Gastroesophageal sphincter (tissue), 4 donors: ENCODE measurements around the gene ERBB4. TPM values are rescaled to one million over a fixed set of nuclear protein-coding genes. Genes with fewer than 3 reads are reported as not detected.

Experiments
- ATAC-seq: fragments of 150-250 bp; one replicate; pipeline ENCODE4 v1.9.1; 2016; ENCODE audit warnings: mild to moderate bottlenecking, moderate library complexity
- H3K27ac ChIP-seq, 4 donors: fragments of 200-600 bp; sonication (generic) in 3 of 4; 1 replicate in 3 of 4; 2 replicates in 1 of 4; pipeline ENCODE4 v1.5.1; 2016 to 2019
- H3K27me3 ChIP-seq: fragments of 200-600 bp; sonication (generic); one replicate; pipeline ENCODE4 v1.5.1; 2019
- H3K36me3 ChIP-seq, 2 donors: fragments of 200-600 bp; sonication (generic); one replicate each; pipeline ENCODE4 v1.5.1; 2019; ENCODE audit warnings: control low read depth in 1 of 2
- H3K4me1 ChIP-seq, 3 donors: fragments of 200-600 bp; sonication (generic); 1 replicate in 2 of 3; 2 replicates in 1 of 3; pipeline ENCODE4 v1.5.1; 2016 to 2019; ENCODE audit warnings: control low read depth in 2 of 3
- H3K4me3 ChIP-seq, 2 donors: fragments of 200-600 bp; sonication (generic); one replicate each; pipeline ENCODE4 v1.5.1; 2019; ENCODE audit warnings: mild to moderate bottlenecking in 1 of 2, moderate library complexity in 1 of 2
- H3K9me3 ChIP-seq, 3 donors: fragments of 200-600 bp; sonication (generic); one replicate each; pipeline ENCODE4 v1.5.1; 2017 to 2019; ENCODE audit warnings: control low read depth in 2 of 3
- CTCF ChIP-seq, 4 experiments: fragments of 200-600 bp in 2 of 4; fragments of 450-650 bp in 2 of 4; sonication (generic) in 1 of 4; IDR thresholded peaks; one replicate each; pipeline ENCODE4 v1.5.1; 2017 to 2019; ENCODE audit warnings: antibody characterized with exemption in 4 of 4, mild to moderate bottlenecking in 2 of 4, moderate library complexity in 2 of 4
- EP300 ChIP-seq: sonication (generic); formaldehyde crosslinking; IDR thresholded peaks from one replicate; pipeline ENCODE4 v1.6.1; 2017; ENCODE audit warnings: antibody characterized with exemption, mild to moderate bottlenecking
- POLR2A ChIP-seq, 2 donors: fragments of 450-650 bp; IDR thresholded peaks; one replicate each; pipeline ENCODE4 v1.6.1; 2017; ENCODE audit warnings: antibody characterized with exemption in 2 of 2, mild to moderate bottlenecking in 2 of 2, moderate library complexity in 1 of 2
- POLR2AphosphoS5 ChIP-seq: sonication (generic); formaldehyde crosslinking; IDR thresholded peaks from one replicate; pipeline ENCODE4 v1.6.1; 2017; ENCODE audit warnings: antibody characterized with exemption
- WGBS, 2 donors: methylation state at CpG; one replicate each; pipeline ENCODE4 v1.1.5; 2018; ENCODE audit warnings: low coverage in 1 of 2; 5-methylcytosine and 5-hydroxymethylcytosine counted together
- total RNA-seq, 4 donors: library from RNA; depleted of rRNA; stranded (reverse); fragments of >200 nt; gene quantifications; one replicate each; pipeline ENCODE4 v1.1.0, GENCODE V29; 2016

The ERBB4 gene
- total RNA-seq, 4 donors from 2014 or later = 0.16 to 0.92 (median 0.50) TPM

GRCh38 chr2:212099658-212100057 lies 438.9 kb downstream of the ERBB4 start:
- TF ChIP-seq CTCF (IDR thresholded peaks at IDR 0.05) (no peak), EP300 (no peak), POLR2A (IDR thresholded peaks at IDR 0.05) (no peak), POLR2AphosphoS5 (no peak)
- H3K4me1 ChIP-seq = no peaks in the 10 kb centered on the region
- no peaks in the 10 kb centered on the region for H3K27me3 ChIP-seq
- no peak overlapping the region for H3K27ac ChIP-seq
- ATAC-seq = no peak
- no peaks in the 10 kb centered on the region for H3K9me3 ChIP-seq
- H3K36me3 ChIP-seq = no peaks in the 10 kb centered on the region
- no peak overlapping the region for H3K4me3 ChIP-seq

- TF ChIP-seq POLR2A (IDR thresholded peaks at IDR 0.05) (no peak), CTCF (IDR thresholded peaks at IDR 0.05) (no peak), POLR2AphosphoS5 (no peak), EP300 (no peak)
- Histone ChIP-seq H3K4me3 (no peak overlapping the region), H3K4me1 (no peaks in the 10 kb centered on the region), H3K27me3 (no peaks in the 10 kb centered on the region), H3K27ac (no peak overlapping the region), H3K9me3 (no peaks in the 10 kb centered on the region), H3K36me3 (no peaks in the 10 kb centered on the region)
- ATAC-seq = no peak
These were observed 439.6 kb downstream of the ERBB4 start for GRCh38 chr2:212098966-212099365.

GRCh38 chr2:212097001-212097400 lies 441.6 kb downstream of the ERBB4 start:
- Histone ChIP-seq H3K36me3 (no peaks in the 10 kb centered on the region), H3K9me3 (no peaks in the 10 kb centered on the region), H3K4me3 (no peak overlapping the region), H3K27me3 (no peaks in the 10 kb centered on the region), H3K27ac (no peak overlapping the region), H3K4me1 (no peaks in the 10 kb centered on the region)
- 69 to 75% methylated on average over 1 of the region's 1 CpG for WGBS, 2 donors
- ATAC-seq = no peak
- TF ChIP-seq EP300 = no peak
- TF ChIP-seq POLR2A (IDR thresholded peaks at IDR 0.05) = no peak
- no peak for TF ChIP-seq CTCF (IDR thresholded peaks at IDR 0.05)
- TF ChIP-seq POLR2AphosphoS5 = no peak

GRCh38 chr2:212089873-212090272 lies 448.7 kb downstream of the ERBB4 start:
- Histone ChIP-seq H3K27me3 (no peaks in the 10 kb centered on the region), H3K4me3 (no peak overlapping the region), H3K4me1 (no peaks in the 10 kb centered on the region), H3K9me3 (no peaks in the 10 kb centered on the region), H3K27ac (no peak overlapping the region), H3K36me3 (no peaks in the 10 kb centered on the region)
- WGBS, 2 donors = 8 to 21% methylated on average over 1 of the region's 1 CpG
- TF ChIP-seq POLR2AphosphoS5 (no peak), POLR2A (IDR thresholded peaks at IDR 0.05) (no peak), CTCF (IDR thresholded peaks at IDR 0.05) (no peak), EP300 (no peak)
- ATAC-seq = no peak

- Histone ChIP-seq H3K36me3 (no peaks in the 10 kb centered on the region), H3K27ac (no peak overlapping the region), H3K4me1 (no peaks in the 10 kb centered on the region), H3K4me3 (no peak overlapping the region), H3K9me3 (no peaks in the 10 kb centered on the region), H3K27me3 (no peaks in the 10 kb centered on the region)
- ATAC-seq = no peak
- 47 to 60% methylated on average over 1 of the region's 1 CpG for WGBS, 2 donors
- TF ChIP-seq CTCF (IDR thresholded peaks at IDR 0.05) (no peak), POLR2AphosphoS5 (no peak), EP300 (no peak), POLR2A (IDR thresholded peaks at IDR 0.05) (no peak)
These were observed 450.2 kb downstream of the ERBB4 start for GRCh38 chr2:212088353-212088752.
